Measurements from ENCODE around the gene CYP2W1.
"Not testable (repeated sequence)": the region's sequence is repeated elsewhere in the genome, so short reads cannot be mapped to it uniquely, and the experiment has no call there.

The CYP2W1 gene

GRCh38 chr7:1029637-1030443, 46.9 kb downstream of the CYP2W1 start:
- no peak for DNase-seq

GRCh38 chr7:1030444-1031070, 47.6 kb downstream of the CYP2W1 start:
- no peak for DNase-seq

- no peak for DNase-seq
Measured at GRCh38 chr7:1031716-1032455, 48.9 kb downstream of the CYP2W1 start.

GRCh38 chr7:1032536-1033181, 49.7 kb downstream of the CYP2W1 start:
- no peak for DNase-seq

GRCh38 chr7:1033546-1034145, 50.7 kb downstream of the CYP2W1 start:
- no peak for DNase-seq

- not testable (repeated sequence) for DNase-seq
Measured at GRCh38 chr7:1034769-1035168, 51.8 kb downstream of the CYP2W1 start.

- not testable (repeated sequence) for DNase-seq
Measured at GRCh38 chr7:1036164-1036928, 53.4 kb downstream of the CYP2W1 start.
